A673 (cell line): ENCODE measurements around the gene FRMD4A. TPM values are rescaled to one million over a fixed set of nuclear protein-coding genes. Genes with fewer than 3 reads are reported as not detected.
A peak's percentile ranks its signal among the peaks of the same experiment; 100 is the strongest.

Experiments used
- BruUV-seq: library from RNA; stranded (reverse); fragments of 400-500 nt; replicated peaks from 2 replicates; lab custom pipeline; 2021; lab: Mats Ljungman, UMichigan
- CTCF ChIA-PET: fragments of 300-600 bp; sonication (Branson Sonifier 250); formaldehyde crosslinking; loops from one replicate; lab custom pipeline; 2022; ENCODE audit warnings: antibody characterized with exemption; lab: Charles Lee
- POLR2A ChIA-PET: fragments of 300-600 bp; sonication (Branson Sonifier 250); formaldehyde crosslinking; loops from one replicate; lab custom pipeline; 2022; ENCODE audit warnings: antibody characterized with exemption; ENCODE audit not compliant: low non-redundant PET; lab: Charles Lee
- DNase-seq: peaks from one replicate; pipeline ENCODE4 v3.0.0-alpha.2; 2015; ENCODE audit warnings: low spot score
- H3K27ac ChIP-seq: fragments of 200-600 bp; sonication (generic); 2 replicates; pipeline ENCODE4 v1.5.1; 2016; ENCODE audit warnings: mixed run types, low read depth, mild to moderate bottlenecking, mixed read lengths, antibody characterized with exemption, low read length; ENCODE audit not compliant: poor library complexity, severe bottlenecking
- H3K27me3 ChIP-seq: fragments of 200-600 bp; sonication (generic); replicated peaks from 2 replicates; pipeline ENCODE4 v1.6.1; 2017; ENCODE audit warnings: mixed run types, low read depth, mild to moderate bottlenecking, mixed read lengths, antibody characterized with exemption, low read length; ENCODE audit not compliant: insufficient read depth, poor library complexity
- H3K36me3 ChIP-seq: fragments of 200-600 bp; sonication (generic); 2 replicates; pipeline ENCODE4 v1.6.1; 2016; ENCODE audit warnings: mixed run types, mild to moderate bottlenecking, mixed read lengths, antibody characterized with exemption, low read length; ENCODE audit not compliant: insufficient read depth, poor library complexity, severe bottlenecking
- H3K4me1 ChIP-seq: fragments of 200-600 bp; sonication (generic); 2 replicates; pipeline ENCODE4 v1.6.1; 2017; ENCODE audit warnings: mixed run types, mild to moderate bottlenecking, mixed read lengths, antibody characterized with exemption, low read length; ENCODE audit not compliant: insufficient read depth, poor library complexity, severe bottlenecking
- H3K4me3 ChIP-seq: fragments of 200-600 bp; sonication (generic); 2 replicates; pipeline ENCODE4 v1.5.1; 2016; ENCODE audit warnings: low read depth, mixed run types, mild to moderate bottlenecking, mixed read lengths, low read length; ENCODE audit not compliant: poor library complexity, severe bottlenecking
- H3K9me3 ChIP-seq: fragments of 200-600 bp; sonication (generic); 2 replicates; pipeline ENCODE4 v1.6.1; 2016; ENCODE audit warnings: mixed run types, low read depth, mild to moderate bottlenecking, mixed read lengths, antibody characterized with exemption, low read length; ENCODE audit not compliant: poor library complexity, severe bottlenecking
- CTCF ChIP-seq: fragments of 300-800, 200-600 bp; sonication (generic); conservative IDR thresholded peaks from 2 replicates; pipeline ENCODE4 v1.5.1; 2017; ENCODE audit warnings: low read depth, mild to moderate bottlenecking, antibody characterized with exemption, low read length, moderate library complexity, mixed read lengths
- EZH2 ChIP-seq: fragments of 200-600 bp; sonication (generic); IDR thresholded peaks from 2 replicates; pipeline ENCODE4 v1.6.1; 2017; ENCODE audit warnings: borderline replicate concordance, low read depth, mild to moderate bottlenecking, mixed read lengths, antibody characterized with exemption, low read length; ENCODE audit not compliant: poor library complexity, severe bottlenecking
- intact Hi-C: fragments of 100-400 bp; cut with micrococcal nuclease; formaldehyde crosslinking; loops from one replicate; pipeline ENCODE4 v1.10.0; 2022; ENCODE audit not compliant: unreplicated experiment
- total RNA-seq: library from RNA; stranded (reverse); gene quantifications from 2 replicates; pipeline ENCODE4 v1.2.3, GENCODE V29; 2021

FRMD4A gene
- total RNA-seq, 1 experiment from 2014 or later, result 26.3 TPM

GRCh38 chr10:13673156-13673555 lies 657.6 kb downstream of the FRMD4A start:
- POLR2A ChIA-PET, result interaction anchor here (0.5 kb wide), 1 partner anchor 955 kb away, joined by 3 read pairs; no protein-coding TSS in a partner anchor
- no TSS peak for BruUV-seq
- CTCF ChIA-PET, result no interaction called here

GRCh38 chr10:13672548-13672947 lies 658.2 kb downstream of the FRMD4A start:
- no peak overlapping the region for H3K27ac ChIP-seq
- no peaks in the 10 kb centered on the region for H3K27me3 ChIP-seq
- H3K4me1 ChIP-seq, result peaks cover 23% of the 10 kb centered on the region
- no peaks in the 10 kb centered on the region for H3K9me3 ChIP-seq
- ChIA-PET POLR2A (no interaction called here), CTCF (no interaction called here)
- H3K36me3 ChIP-seq, result no peaks in the 10 kb centered on the region
- intact Hi-C loops, result no loop called here
- no peak for TF ChIP-seq CTCF
- TF ChIP-seq EZH2, result no peak
- H3K4me3 ChIP-seq, result no peak overlapping the region
- peak; percentile 43 for DNase-seq
- no TSS peak for BruUV-seq

More at GRCh38 chr10:13673156-13673555, 657.6 kb downstream of the FRMD4A start:
- TF ChIP-seq CTCF, result no peak
- no peak for TF ChIP-seq EZH2
- Histone ChIP-seq H3K4me1 (peaks cover 23% of the 10 kb centered on the region), H3K4me3 (no peak overlapping the region), H3K9me3 (no peaks in the 10 kb centered on the region), H3K36me3 (no peaks in the 10 kb centered on the region), H3K27me3 (no peaks in the 10 kb centered on the region), H3K27ac (no peak overlapping the region)
- intact Hi-C loops, result no loop called here
- peak; percentile 40 for DNase-seq

- H3K27ac ChIP-seq, result no peak overlapping the region
- no peak for TF ChIP-seq EZH2
- TF ChIP-seq CTCF, result no peak
- intact Hi-C loops, result no loop called here
- no peaks in the 10 kb centered on the region for H3K36me3 ChIP-seq
- no TSS peak for BruUV-seq
- H3K4me1 ChIP-seq, result peaks cover 23% of the 10 kb centered on the region
- ChIA-PET POLR2A (no interaction called here), CTCF (no interaction called here)
- H3K9me3 ChIP-seq, result no peaks in the 10 kb centered on the region
- no peaks in the 10 kb centered on the region for H3K27me3 ChIP-seq
- DNase-seq, result no peak
- no peak overlapping the region for H3K4me3 ChIP-seq
These were observed 658.8 kb downstream of the FRMD4A start for GRCh38 chr10:13671904-13672303.
